Karpas-422 (cell line): ENCODE measurements around the gene TAC3. TPM values are rescaled to one million over a fixed set of nuclear protein-coding genes. Genes with fewer than 3 reads are reported as not detected.
"Not testable (repeated sequence)": the region's sequence is repeated elsewhere in the genome, so short reads cannot be mapped to it uniquely, and the experiment has no call there.

ENCODE experiments used
- DNase-seq: peaks from one replicate; pipeline ENCODE4 v3.0.0-alpha.2; 2015
- H2AFZ ChIP-seq: fragments of 200-600 bp; sonication (generic); 2 replicates; pipeline ENCODE4 v1.6.1; 2014; ENCODE audit warnings: antibody characterized with exemption, low read length, mixed read lengths
- H3K27ac ChIP-seq: fragments of 200-600 bp; sonication (generic); 2 replicates; pipeline ENCODE4 v1.5.1; 2014; ENCODE audit warnings: mild to moderate bottlenecking, low read length, moderate library complexity
- H3K27me3 ChIP-seq: fragments of 200-600 bp; sonication (generic); 2 replicates; pipeline ENCODE4 v1.6.1; 2014; ENCODE audit warnings: low read length, mixed read lengths
- H3K36me3 ChIP-seq: fragments of 200-600 bp; sonication (generic); 2 replicates; pipeline ENCODE4 v1.6.1; 2014; ENCODE audit warnings: low read length, mixed read lengths; ENCODE audit not compliant: insufficient read depth
- H3K4me1 ChIP-seq: fragments of 200-600 bp; sonication (generic); 2 replicates; pipeline ENCODE4 v1.6.1; 2014; ENCODE audit warnings: mild to moderate bottlenecking, low read length, mixed read lengths
- H3K4me2 ChIP-seq: fragments of 200-600 bp; sonication (generic); 2 replicates; pipeline ENCODE4 v1.6.1; 2014; ENCODE audit warnings: low read length, low read depth, mild to moderate bottlenecking; ENCODE audit not compliant: poor library complexity, severe bottlenecking
- H3K4me3 ChIP-seq: fragments of 200-600 bp; sonication (generic); 2 replicates; pipeline ENCODE4 v1.5.1; 2014; ENCODE audit warnings: mild to moderate bottlenecking, antibody characterized with exemption, low read length, mixed read lengths
- H3K79me2 ChIP-seq: fragments of 200-600 bp; sonication (generic); 2 replicates; pipeline ENCODE4 v1.6.1; 2014; ENCODE audit warnings: mild to moderate bottlenecking, low read length, mixed read lengths
- H3K9ac ChIP-seq: fragments of 200-600 bp; sonication (generic); 2 replicates; pipeline ENCODE4 v1.6.0; 2014; ENCODE audit warnings: low read length
- H3K9me2 ChIP-seq: fragments of 200-600 bp; sonication (generic), shearing (Covaris generic); replicated peaks from 2 replicates; pipeline ENCODE4 v1.6.0; 2014; ENCODE audit warnings: mild to moderate bottlenecking, low read length, moderate library complexity; ENCODE audit not compliant: insufficient read depth
- H3K9me3 ChIP-seq: fragments of 300-700, 200-600 bp; sonication (generic); 2 replicates; pipeline ENCODE4 v1.6.1; 2014; ENCODE audit warnings: low read length, mixed read lengths
- H4K20me1 ChIP-seq: fragments of 200-600 bp; sonication (generic); 2 replicates; pipeline ENCODE4 v1.6.1; 2014; ENCODE audit warnings: mild to moderate bottlenecking, antibody characterized with exemption, low read length, low read depth; ENCODE audit not compliant: insufficient read depth
- total RNA-seq: library from RNA; depleted of rRNA; stranded (reverse); fragments of >200 nt; shearing (Covaris generic); gene quantifications from 2 replicates; pipeline ENCODE4 v1.2.3, GENCODE V29; 2014; ENCODE audit warnings: low replicate concordance; rRNA removed

TAC3 gene
- total RNA-seq, 1 experiment from 2014 or later = not detected

DNA sequence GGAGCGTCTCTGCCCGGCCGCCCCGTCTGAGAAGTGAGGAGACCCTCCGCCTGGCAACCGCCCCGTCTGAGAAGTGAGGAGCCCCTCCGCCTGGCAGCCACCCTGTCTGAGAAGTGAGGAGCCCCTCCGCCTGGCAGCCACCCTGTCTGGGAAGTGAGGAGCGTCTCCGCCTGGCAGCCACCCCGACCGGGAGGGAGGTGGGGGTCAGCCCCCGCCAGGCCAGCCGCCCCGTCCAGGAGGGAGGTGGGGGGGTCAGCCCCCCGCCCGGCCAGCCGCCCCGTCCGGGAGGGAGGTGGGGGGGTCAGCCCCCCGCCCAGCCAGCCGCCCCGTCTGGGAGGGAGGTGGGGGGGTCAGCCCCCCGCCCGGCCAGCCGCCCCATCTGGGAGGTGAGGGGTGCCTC lies 52.8 kb downstream of the TAC3 start:
- not testable (repeated sequence) for H4K20me1 ChIP-seq, H3K4me2 ChIP-seq, H3K4me1 ChIP-seq, H3K9ac ChIP-seq, H3K36me3 ChIP-seq, H2AFZ ChIP-seq, H3K27ac ChIP-seq, H3K27me3 ChIP-seq, H3K4me3 ChIP-seq, H3K9me3 ChIP-seq, DNase-seq, H3K79me2 ChIP-seq, H3K9me2 ChIP-seq

DNA sequence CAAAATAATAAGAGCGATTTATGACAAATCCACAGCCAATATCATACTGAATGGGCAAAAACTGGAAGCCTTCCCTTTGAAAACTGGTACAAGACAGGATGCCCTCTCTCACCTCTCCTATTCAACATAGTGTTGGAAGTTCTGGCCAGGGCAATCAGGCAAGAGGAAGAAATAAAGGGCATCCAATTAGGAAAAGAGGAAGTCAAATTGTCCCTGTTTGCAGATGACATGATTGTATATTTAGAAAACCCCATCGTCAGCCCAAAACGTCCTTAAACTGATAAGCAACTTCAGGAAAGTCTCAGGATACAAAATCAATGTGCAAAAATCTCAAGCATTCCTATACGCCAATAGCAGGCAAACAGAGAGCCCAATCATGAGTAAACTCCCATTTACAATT lies 54.1 kb downstream of the TAC3 start:
- H3K9me3 ChIP-seq, H3K9me2 ChIP-seq, H3K4me3 ChIP-seq, H3K4me2 ChIP-seq, H4K20me1 ChIP-seq, H3K79me2 ChIP-seq, DNase-seq, H3K36me3 ChIP-seq, H2AFZ ChIP-seq, H3K9ac ChIP-seq, H3K27me3 ChIP-seq, H3K27ac ChIP-seq, H3K4me1 ChIP-seq: not testable (repeated sequence)

Other genes with a start within 250 kb of the TAC3 start
- gene SDR9C7, start 82.1 kb downstream of the TAC3 start, total RNA-seq = not detected in 2 replicates
- 0.11 TPM in 1 of 2 replicates, not detected in the other for gene RDH16, start 58.9 kb downstream of the TAC3 start, total RNA-seq
- gene ZBTB39, start 10.0 kb downstream of the TAC3 start, total RNA-seq = 10.0 and 10.7 TPM in 2 replicates
- 0.11 and 3.8 TPM in 2 replicates for gene MYO1A, start 33.6 kb upstream of the TAC3 start, total RNA-seq
- gene NEMP1, start 62.3 kb upstream of the TAC3 start, total RNA-seq = 34.2 and 59.6 TPM in 2 replicates
- 19.4 and 38.0 TPM in 2 replicates for gene NAB2, start 72.6 kb upstream of the TAC3 start, total RNA-seq
- gene STAT6, start 94.8 kb upstream of the TAC3 start, total RNA-seq = 116 and 140 TPM in 2 replicates
- 0.56 and 3.1 TPM in 2 replicates for gene LRP1, start 112.0 kb upstream of the TAC3 start, total RNA-seq
- gene LRP1-AS, start 131.1 kb upstream of the TAC3 start, total RNA-seq = not detected in 2 replicates
- gene NXPH4, start 200.3 kb upstream of the TAC3 start, total RNA-seq = 2.9 and 4.2 TPM in 2 replicates
- gene SHMT2, start 213.2 kb upstream of the TAC3 start, total RNA-seq = 399 and 449 TPM in 2 replicates
- 5.9 and 7.8 TPM in 2 replicates for gene STAC3, start 234.7 kb upstream of the TAC3 start, total RNA-seq